Heart left ventricle (tissue), 13 donors: ENCODE data around the gene SNED1.

Experiments
- CTCF ChIP-seq, 12 donors: fragments of 200-600 bp; sonication (generic) in 4 of 12; IDR thresholded peaks; one replicate each; pipeline versions ENCODE4 v1.5.0 to v1.8.0; 2018 to 2022; ENCODE audit warnings: antibody characterized with exemption in 12 of 12, mild to moderate bottlenecking in 5 of 12
- POLR2A ChIP-seq, 2 donors: fragments of 450-650 bp; IDR thresholded peaks; one replicate each; pipeline ENCODE4 v1.6.1; 2017; ENCODE audit warnings: antibody characterized with exemption in 2 of 2, mild to moderate bottlenecking in 2 of 2, moderate library complexity in 2 of 2
- donor health status: ischemic (EF 13 %, LVEDD 7.1; RV severe dilation, severe dysfunction).
- donor health status: DM: no; HTN: yes; CAD: no.
- donor health status: DM: no; HTN: no; CAD: no.
- donor health status: ischemic (EF 25% LVEDD 6.9; RV normal size, moderate dysfunction).
- donor health status: ischemic (EF 25% LVEDD 5.7; RV mildly dilated, moderate dysfunction).
- donor health status: ischemic (EF 35%, LVEDD 5.7; RV mildly dilated, moderate dysfunction).
- donor health status: nonischemic (EF 11% LVEDD 7.7; RV severe dilation, severe dysfunction).
- donor health status: DM: yes; HTN: yes; CAD: no.
- donor health status: PGD.
- donor health status: ischemic (EF 29% LVEDD 5.4; RV normal size, mild dysfunction).
- donor health status: nonischemic (EF 23%, LVEDD 6.1; RV moderate dilation, normal function).

GRCh38 chr2:241103176-241103595 lies 104.8 kb downstream of the SNED1 start:
- no peak for TF ChIP-seq POLR2A (IDR thresholded peaks at IDR 0.05)
- TF ChIP-seq CTCF (IDR thresholded peaks at IDR 0.05): no peak
